ENCODE measurements around the gene PKHD1. TPM values are rescaled to one million over a fixed set of nuclear protein-coding genes. Genes with fewer than 3 reads are reported as not detected.

PKHD1 gene
- total and polyA plus RNA-seq, 9 donors: 0.01 to 0.12 (median 0.05) TPM; not detected in 3

DNA sequence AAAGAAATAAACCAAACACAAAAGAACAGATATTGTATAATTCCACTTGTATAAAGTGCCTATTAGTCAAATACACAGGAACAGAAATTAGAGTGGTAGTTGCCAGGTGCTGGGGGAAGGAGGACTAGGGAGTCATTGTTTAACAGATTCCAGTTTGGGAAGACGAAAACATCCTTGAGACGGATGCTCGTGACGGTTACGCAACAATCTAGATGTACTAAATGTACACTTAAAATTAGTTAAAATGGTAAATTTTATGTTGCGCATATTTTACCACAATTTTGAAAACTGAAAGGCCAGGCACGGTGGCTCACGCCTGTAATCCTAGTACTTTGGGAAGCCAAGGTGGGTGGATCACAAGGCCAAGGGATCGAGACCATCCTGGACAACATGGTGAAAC lies 111.0 kb downstream of the PKHD1 start:
- Histone ChIP-seq H3K4me1 (ENCODE audit: insufficient read depth) (no peaks in the 10 kb centered on the region), H3K4me3 (no peak overlapping the region), H3K27ac (no peak overlapping the region), H3K9me3 (no peaks in the 10 kb centered on the region), H3K36me3 (no peaks in the 10 kb centered on the region), H3K27me3 (no peaks in the 10 kb centered on the region)
- TF ChIP-seq EP300 (IDR thresholded peaks at IDR 0.05): no peak
- TF ChIP-seq POLR2A (IDR thresholded peaks at IDR 0.05): no peak
- TF ChIP-seq, protein P1, sequence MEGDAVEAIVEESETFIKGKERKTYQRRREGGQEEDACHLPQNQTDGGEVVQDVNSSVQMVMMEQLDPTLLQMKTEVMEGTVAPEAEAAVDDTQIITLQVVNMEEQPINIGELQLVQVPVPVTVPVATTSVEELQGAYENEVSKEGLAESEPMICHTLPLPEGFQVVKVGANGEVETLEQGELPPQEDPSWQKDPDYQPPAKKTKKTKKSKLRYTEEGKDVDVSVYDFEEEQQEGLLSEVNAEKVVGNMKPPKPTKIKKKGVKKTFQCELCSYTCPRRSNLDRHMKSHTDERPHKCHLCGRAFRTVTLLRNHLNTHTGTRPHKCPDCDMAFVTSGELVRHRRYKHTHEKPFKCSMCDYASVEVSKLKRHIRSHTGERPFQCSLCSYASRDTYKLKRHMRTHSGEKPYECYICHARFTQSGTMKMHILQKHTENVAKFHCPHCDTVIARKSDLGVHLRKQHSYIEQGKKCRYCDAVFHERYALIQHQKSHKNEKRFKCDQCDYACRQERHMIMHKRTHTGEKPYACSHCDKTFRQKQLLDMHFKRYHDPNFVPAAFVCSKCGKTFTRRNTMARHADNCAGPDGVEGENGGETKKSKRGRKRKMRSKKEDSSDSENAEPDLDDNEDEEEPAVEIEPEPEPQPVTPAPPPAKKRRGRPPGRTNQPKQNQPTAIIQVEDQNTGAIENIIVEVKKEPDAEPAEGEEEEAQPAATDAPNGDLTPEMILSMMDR (IDR thresholded peaks at IDR 0.05): no peak
- 55 to 77% (median 62%) methylated on average over 9 of the region's 9 CpGs for WGBS, 3 donors
- intact Hi-C loops (cut with DNase I): no loop called here
- DNase-seq: no peak

DNA sequence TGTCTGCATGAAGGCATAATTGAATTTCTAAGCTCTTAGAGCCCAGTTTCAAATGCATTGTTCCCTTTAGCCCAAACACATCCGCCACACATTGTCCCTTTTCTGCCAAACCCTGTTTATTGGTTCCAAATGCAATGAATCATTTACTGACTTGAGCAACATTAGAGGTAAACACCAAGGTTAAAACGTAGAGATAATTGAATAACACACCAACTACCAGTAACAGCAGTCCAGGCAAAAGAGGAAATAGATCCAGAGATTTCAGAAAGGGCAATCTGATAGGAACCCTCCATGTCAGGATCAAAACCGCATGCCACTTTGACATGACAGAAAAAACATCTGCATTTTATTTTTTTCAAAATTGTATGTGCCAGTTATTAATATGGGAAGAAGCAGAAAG lies 114.8 kb downstream of the PKHD1 start:
- Histone ChIP-seq H3K4me3 (no peak overlapping the region), H3K27ac (no peak overlapping the region), H3K4me1 (ENCODE audit: insufficient read depth) (no peaks in the 10 kb centered on the region), H3K36me3 (no peaks in the 10 kb centered on the region), H3K27me3 (no peaks in the 10 kb centered on the region), H3K9me3 (no peaks in the 10 kb centered on the region)
- TF ChIP-seq EP300 (IDR thresholded peaks at IDR 0.05) (no peak), POLR2A (IDR thresholded peaks at IDR 0.05) (no peak)
- TF ChIP-seq, protein P1 (IDR thresholded peaks at IDR 0.05): no peak
- intact Hi-C loops (cut with DNase I): no loop called here
- no peak for DNase-seq
- 55 to 65% (median 58%) methylated on average over 3 of the region's 3 CpGs for WGBS, 3 donors

DNA sequence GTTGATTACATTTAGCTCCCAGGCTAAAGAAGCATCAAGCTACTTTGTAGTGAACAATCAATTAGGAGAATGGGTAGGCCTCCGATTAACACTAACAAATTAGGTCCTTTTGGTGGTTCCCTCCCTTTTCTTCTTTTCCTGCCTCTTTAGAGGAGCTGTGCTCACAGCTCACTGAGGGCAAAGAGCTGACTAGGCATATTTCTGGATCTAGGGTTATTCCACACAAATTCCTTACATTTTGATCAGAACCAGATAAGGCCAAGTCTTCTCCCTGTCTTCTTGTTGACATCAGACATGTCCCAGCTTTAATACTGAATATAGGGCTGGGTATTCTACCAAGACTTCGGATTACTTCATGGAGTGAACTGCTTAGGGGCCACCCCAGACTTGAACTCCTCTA lies 119.1 kb downstream of the PKHD1 start:
- WGBS, 3 donors: 73 to 81% (median 79%) methylated on average over 2 of the region's 2 CpGs
- Histone ChIP-seq H3K9me3 (no peaks in the 10 kb centered on the region), H3K4me1 (ENCODE audit: insufficient read depth) (no peaks in the 10 kb centered on the region), H3K36me3 (no peaks in the 10 kb centered on the region), H3K27me3 (no peaks in the 10 kb centered on the region), H3K27ac (no peak overlapping the region), H3K4me3 (no peak overlapping the region)
- TF ChIP-seq, protein P1 (IDR thresholded peaks at IDR 0.05): no peak
- TF ChIP-seq POLR2A (IDR thresholded peaks at IDR 0.05): no peak
- no peak for TF ChIP-seq EP300 (IDR thresholded peaks at IDR 0.05)
- no peak for DNase-seq
- intact Hi-C loops (cut with DNase I): no loop called here

DNA sequence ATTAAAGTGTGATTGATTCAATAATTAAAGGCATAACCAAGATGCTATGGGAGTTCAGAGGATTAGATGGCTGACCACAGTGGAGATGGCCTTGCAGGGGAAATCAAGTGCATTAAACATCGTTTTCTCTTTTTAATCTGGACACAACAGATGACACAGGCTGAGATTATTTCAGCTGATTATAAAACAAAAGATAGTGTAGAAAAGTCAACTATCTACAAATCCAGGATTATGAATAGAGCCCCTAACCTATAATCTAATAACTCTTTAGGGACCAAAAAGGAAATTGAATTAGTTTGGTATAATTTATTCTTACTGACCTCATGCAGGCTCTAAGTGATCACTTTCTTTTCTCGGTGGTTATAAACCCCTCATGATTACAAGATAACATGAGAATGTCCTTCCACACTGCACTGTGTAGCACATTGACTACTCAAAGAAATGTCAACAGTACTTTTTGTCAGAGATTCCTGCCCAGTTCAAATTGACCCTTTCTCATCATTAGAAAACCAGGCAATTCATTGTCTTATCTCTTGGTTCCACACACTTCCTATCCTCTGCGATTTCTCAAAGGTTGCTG lies 122.1 kb downstream of the PKHD1 start:
- DNase-seq: no peak
- H3K9me3 ChIP-seq: no peaks in the 10 kb centered on the region
- intact Hi-C loops (cut with DNase I): no loop called here
- no peaks in the 10 kb centered on the region for H3K36me3 ChIP-seq
- no peak overlapping the region for H3K27ac ChIP-seq
- no peak overlapping the region for H3K4me3 ChIP-seq
- TF ChIP-seq EP300 (IDR thresholded peaks at IDR 0.05): no peak
- no peak for TF ChIP-seq POLR2A (IDR thresholded peaks at IDR 0.05)
- TF ChIP-seq, protein P1 (IDR thresholded peaks at IDR 0.05): no peak
- WGBS, 3 donors: 54 to 62% (median 57%) methylated on average over 3 of the region's 3 CpGs
- no peaks in the 10 kb centered on the region for H3K4me1 ChIP-seq (ENCODE audit: insufficient read depth)
- no peaks in the 10 kb centered on the region for H3K27me3 ChIP-seq
